PC-3 (cell line): Measurements from ENCODE around the gene GBP7. TPM values are rescaled to one million over a fixed set of nuclear protein-coding genes. Genes with fewer than 3 reads are reported as not detected.

Experiments used
- ATAC-seq: fragments of 200-7000 bp; cut with Tn5 transposase; 2 replicates; pipeline ENCODE4 v1.9.1; 2020; ENCODE audit warnings: mild to moderate bottlenecking, moderate library complexity
- BruUV-seq: library from RNA; stranded (reverse); fragments of 400-500 nt; replicated peaks from 2 replicates; lab custom pipeline; 2021; lab: Mats Ljungman, UMichigan
- CTCF ChIA-PET: fragments of 300-600 bp; sonication (Branson Sonifier 250); formaldehyde crosslinking; loops from one replicate; lab custom pipeline; 2022; ENCODE audit warnings: antibody characterized with exemption; lab: Charles Lee
- POLR2A ChIA-PET: fragments of 300-600 bp; sonication (Branson Sonifier 250); formaldehyde crosslinking; loops from one replicate; lab custom pipeline; 2022; ENCODE audit warnings: antibody characterized with exemption; ENCODE audit not compliant: unreplicated experiment; lab: Charles Lee
- DNase-seq: peaks from one replicate; pipeline ENCODE4 v3.0.0-alpha.2; 2015
- H2AFZ ChIP-seq: fragments of 300-600 bp; sonication (generic); 2 replicates; pipeline ENCODE4 v1.6.0; 2016; ENCODE audit warnings: antibody characterized with exemption, low read length
- H3F3A ChIP-seq: fragments of 300-600 bp; sonication (generic); one replicate; pipeline ENCODE4 v1.6.0; 2017; ENCODE audit warnings: antibody characterized with exemption, low read length, control low read depth, mild to moderate bottlenecking; ENCODE audit not compliant: unreplicated experiment
- H3K27ac ChIP-seq: fragments of 300-600 bp; sonication (generic); 2 replicates; pipeline ENCODE4 v1.5.1; 2016; ENCODE audit warnings: mild to moderate bottlenecking, low read length
- H3K27me3 ChIP-seq: fragments of 300-600 bp; sonication (generic); 2 replicates; pipeline ENCODE4 v1.6.1; 2016; ENCODE audit warnings: low read length, mixed read lengths
- H3K36me3 ChIP-seq: fragments of 300-600 bp; sonication (generic); 2 replicates; pipeline ENCODE4 v1.6.1; 2016; ENCODE audit warnings: low read depth, mixed run types, low read length, mixed read lengths
- H3K4me1 ChIP-seq: fragments of 300-600 bp; sonication (generic); 2 replicates; pipeline ENCODE4 v1.5.1; 2016; ENCODE audit warnings: low read length; ENCODE audit not compliant: insufficient read depth
- H3K4me2 ChIP-seq: fragments of 300-600 bp; sonication (generic); 2 replicates; pipeline ENCODE4 v1.6.0; 2016; ENCODE audit warnings: low read length
- H3K4me3 ChIP-seq: fragments of 300-600 bp; sonication (generic); 2 replicates; pipeline ENCODE4 v1.5.1; 2016; ENCODE audit warnings: mild to moderate bottlenecking, low read length, mixed read lengths
- H3K79me2 ChIP-seq: fragments of 300-600 bp; sonication (generic); 2 replicates; pipeline ENCODE4 v1.6.1; 2017; ENCODE audit warnings: low read length, mixed read lengths
- H3K9ac ChIP-seq: fragments of 300-600 bp; sonication (generic); 2 replicates; pipeline ENCODE4 v1.6.0; 2016; ENCODE audit warnings: mild to moderate bottlenecking, low read length
- H3K9me2 ChIP-seq: fragments of 300-600 bp; sonication (generic); replicated peaks from 2 replicates; pipeline ENCODE4 v1.6.1; 2016; ENCODE audit warnings: mixed run types, low read length, mixed read lengths
- H3K9me3 ChIP-seq: fragments of 300-600 bp; sonication (generic); 2 replicates; pipeline ENCODE4 v1.6.1; 2016; ENCODE audit warnings: low read length, mixed read lengths
- H4K20me1 ChIP-seq: fragments of 300-600 bp; sonication (generic); 2 replicates; pipeline ENCODE4 v1.6.1; 2016; ENCODE audit warnings: low read length, mixed read lengths
- CTCF ChIP-seq: fragments of 300-600 bp; sonication (generic); conservative IDR thresholded peaks from 2 replicates; pipeline ENCODE4 v1.5.1; 2017; ENCODE audit warnings: antibody characterized with exemption, low read depth, mild to moderate bottlenecking, low read length
- EZH2 ChIP-seq: fragments of 300-600 bp; sonication (generic); IDR thresholded peaks from one replicate; pipeline ENCODE4 v1.6.1; 2017; ENCODE audit warnings: antibody characterized with exemption, mild to moderate bottlenecking, low read length; ENCODE audit not compliant: unreplicated experiment
- EZH2phosphoT487 ChIP-seq: fragments of 300-600 bp; sonication (generic); IDR thresholded peaks from 2 replicates; pipeline ENCODE4 v1.6.1; 2018; ENCODE audit warnings: mild to moderate bottlenecking, antibody characterized with exemption, low read length, borderline replicate concordance
- intact Hi-C: fragments of 100-400 bp; cut with micrococcal nuclease; formaldehyde crosslinking; loops from 2 replicates; pipeline ENCODE4 v1.9.0; 2023
- total RNA-seq: library from RNA; depleted of rRNA; stranded (reverse); fragments of >200 nt; gene quantifications from 2 replicates; pipeline ENCODE4 v1.2.3, GENCODE V29; 2014

The GBP7 gene
- total RNA-seq, 1 experiment from 2014 or later: 0.07 TPM

GRCh38 chr1:89143484-89143883 is 32.3 kb downstream of the GBP7 start:
- no peaks in the 10 kb centered on the region for H3K4me1 ChIP-seq

DNA sequence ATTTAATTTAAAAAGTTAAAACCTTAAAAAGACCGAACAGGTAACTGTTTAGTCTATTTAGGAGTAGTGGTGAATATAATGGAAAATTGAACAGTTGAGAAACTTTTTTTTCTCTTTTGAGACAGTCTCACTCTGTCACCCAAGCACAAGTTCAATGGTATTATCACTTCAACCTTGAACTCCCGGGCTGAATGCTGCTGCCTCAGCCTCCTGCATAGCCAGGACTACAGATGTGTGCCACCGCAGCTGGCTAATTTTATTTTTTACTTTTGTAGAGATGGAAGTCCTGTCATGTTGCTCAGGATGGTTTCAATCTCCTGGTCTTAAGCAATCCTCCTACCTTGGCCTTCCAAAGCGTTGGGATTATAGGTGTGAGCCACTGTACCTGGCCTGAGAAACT is 33.6 kb downstream of the GBP7 start:
- Histone ChIP-seq H3K36me3 (no peaks in the 10 kb centered on the region), H3K79me2 (no peaks in the 10 kb centered on the region), H3K4me3 (no peak overlapping the region), H3K4me2 (no peak overlapping the region), H3K27ac (no peak overlapping the region), H3F3A (no peaks in the 10 kb centered on the region), H3K9me3 (no peaks in the 10 kb centered on the region), H3K9me2 (no peaks in the 10 kb centered on the region), H3K9ac (no peak overlapping the region), H3K27me3 (no peaks in the 10 kb centered on the region), H3K4me1 (no peaks in the 10 kb centered on the region), H2AFZ (no peak overlapping the region), H4K20me1 (no peaks in the 10 kb centered on the region)
- CTCF ChIA-PET: no interaction called here
- BruUV-seq: no TSS peak
- TF ChIP-seq EZH2phosphoT487 (no peak), EZH2 (no peak), CTCF (no peak)
- intact Hi-C loops: no loop called here
- POLR2A ChIA-PET: no interaction called here
- ATAC-seq (no peak), DNase-seq (no peak)

More at GRCh38 chr1:89143484-89143883, 32.3 kb downstream of the GBP7 start:
- Histone ChIP-seq H3K36me3 (no peaks in the 10 kb centered on the region), H3K27ac (no peak overlapping the region), H4K20me1 (no peaks in the 10 kb centered on the region), H3K79me2 (no peaks in the 10 kb centered on the region), H3K4me3 (no peak overlapping the region), H3K9me3 (no peaks in the 10 kb centered on the region), H3F3A (no peaks in the 10 kb centered on the region), H3K4me2 (no peak overlapping the region), H3K27me3 (no peaks in the 10 kb centered on the region), H3K9ac (no peak overlapping the region), H2AFZ (no peak overlapping the region), H3K9me2 (no peaks in the 10 kb centered on the region)
- ChIA-PET CTCF (no interaction called here), POLR2A (no interaction called here)
- intact Hi-C loops: no loop called here
- DNase-seq (no peak), ATAC-seq (no peak)
- no TSS peak for BruUV-seq
- TF ChIP-seq CTCF: no peak
- TF ChIP-seq EZH2: no peak
- no peak for TF ChIP-seq EZH2phosphoT487

DNA sequence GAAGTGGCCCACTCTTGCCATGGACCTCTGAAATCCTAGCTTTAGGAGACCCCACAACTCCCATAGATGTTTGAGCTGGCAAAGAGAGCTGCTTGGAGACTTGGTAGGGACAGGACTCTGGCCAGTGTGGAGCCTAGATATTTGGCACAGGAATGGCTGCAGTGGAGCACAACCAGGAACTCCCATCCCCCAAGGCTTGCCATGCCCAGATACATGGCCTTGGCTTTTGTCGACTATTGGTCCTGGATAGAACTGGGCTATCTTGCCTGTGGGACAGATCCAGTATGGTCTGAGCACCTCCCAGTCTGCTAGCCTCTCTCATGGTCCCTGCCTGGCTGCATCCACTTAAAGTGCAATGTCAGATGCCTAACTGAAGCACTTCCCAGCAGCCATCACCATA is 42.1 kb downstream of the GBP7 start:
- ChIA-PET POLR2A (interaction anchor here (0.5 kb wide), 1 partner anchor 52 kb away, joined by 3 read pairs; no protein-coding TSS in a partner anchor), CTCF (no interaction called here)
- H3K4me1 ChIP-seq: 0 out of 2 replicates have a peak, but pooled peaks cover 5% of the 10 kb centered on the region
- BruUV-seq: no TSS peak
- H2AFZ ChIP-seq: no peak overlapping the region
- no peak overlapping the region for H3K27ac ChIP-seq
- H4K20me1 ChIP-seq: no peaks in the 10 kb centered on the region
- intact Hi-C loops: no loop called here
- no peaks in the 10 kb centered on the region for H3K9me2 ChIP-seq
- H3K79me2 ChIP-seq: no peaks in the 10 kb centered on the region
- no peak overlapping the region for H3K4me3 ChIP-seq
- H3K9ac ChIP-seq: no peak overlapping the region
- H3K36me3 ChIP-seq: no peaks in the 10 kb centered on the region
- no peak for DNase-seq
- no peak overlapping the region for H3K4me2 ChIP-seq
- H3K27me3 ChIP-seq: no peaks in the 10 kb centered on the region
- H3F3A ChIP-seq: no peaks in the 10 kb centered on the region
- H3K9me3 ChIP-seq: no peaks in the 10 kb centered on the region
- TF ChIP-seq EZH2 (no peak), EZH2phosphoT487 (no peak), CTCF (no peak)
- ATAC-seq: no peak
